ENCODE results near the gene HNRNPUL1.

GRCh38 chr19:41330946-41331678 is 66.9 kb downstream of the HNRNPUL1 start:
- TF ChIP-seq, protein P1, sequence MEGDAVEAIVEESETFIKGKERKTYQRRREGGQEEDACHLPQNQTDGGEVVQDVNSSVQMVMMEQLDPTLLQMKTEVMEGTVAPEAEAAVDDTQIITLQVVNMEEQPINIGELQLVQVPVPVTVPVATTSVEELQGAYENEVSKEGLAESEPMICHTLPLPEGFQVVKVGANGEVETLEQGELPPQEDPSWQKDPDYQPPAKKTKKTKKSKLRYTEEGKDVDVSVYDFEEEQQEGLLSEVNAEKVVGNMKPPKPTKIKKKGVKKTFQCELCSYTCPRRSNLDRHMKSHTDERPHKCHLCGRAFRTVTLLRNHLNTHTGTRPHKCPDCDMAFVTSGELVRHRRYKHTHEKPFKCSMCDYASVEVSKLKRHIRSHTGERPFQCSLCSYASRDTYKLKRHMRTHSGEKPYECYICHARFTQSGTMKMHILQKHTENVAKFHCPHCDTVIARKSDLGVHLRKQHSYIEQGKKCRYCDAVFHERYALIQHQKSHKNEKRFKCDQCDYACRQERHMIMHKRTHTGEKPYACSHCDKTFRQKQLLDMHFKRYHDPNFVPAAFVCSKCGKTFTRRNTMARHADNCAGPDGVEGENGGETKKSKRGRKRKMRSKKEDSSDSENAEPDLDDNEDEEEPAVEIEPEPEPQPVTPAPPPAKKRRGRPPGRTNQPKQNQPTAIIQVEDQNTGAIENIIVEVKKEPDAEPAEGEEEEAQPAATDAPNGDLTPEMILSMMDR (IDR thresholded peaks at IDR 0.05) = no peak
- TF ChIP-seq EZH2 (IDR thresholded peaks at IDR 0.05) (no peak), EZH2phosphoT487 (IDR thresholded peaks at IDR 0.05) (no peak)
